Measurements from ENCODE around the gene GIMAP1. TPM values are rescaled to one million over a fixed set of nuclear protein-coding genes. Genes with fewer than 3 reads are reported as not detected.

Gene GIMAP1
- total and polyA plus RNA-seq, 9 donors = 2.5 to 3.4 (median 3.0) TPM

- DNase-seq = no peak
- 84% methylated on average over 6 of the region's 8 CpGs for WGBS (ENCODE audit: insufficient coverage)
- Histone ChIP-seq H3K36me3 (ENCODE audit: control insufficient read depth, insufficient read depth, low read length) (peaks cover 5% of the 10 kb centered on the region), H3K4me3 (ENCODE audit: low read length) (no peak overlapping the region), H3K9me3 (replicated peaks; ENCODE audit: control insufficient read depth, low read depth, low read length) (no peaks in the 10 kb centered on the region), H3K27ac (ENCODE audit: low read length) (no peak overlapping the region), H3K27me3 (ENCODE audit: control insufficient read depth, insufficient read depth, low read length) (no peaks in the 10 kb centered on the region), H3K4me1 (ENCODE audit: control insufficient read depth, insufficient read depth, low read length) (peaks cover 9% of the 10 kb centered on the region)
These were observed 27.7 kb downstream of the GIMAP1 start for GRCh38 chr7:150744041-150744656.

GRCh38 chr7:150745086-150745485 lies 28.7 kb downstream of the GIMAP1 start:
- Histone ChIP-seq H3K36me3 (ENCODE audit: control insufficient read depth, insufficient read depth, low read length) (peaks cover 5% of the 10 kb centered on the region), H3K27ac (ENCODE audit: low read length) (no peak overlapping the region), H3K4me3 (ENCODE audit: low read length) (no peak overlapping the region), H3K27me3 (ENCODE audit: control insufficient read depth, insufficient read depth, low read length) (no peaks in the 10 kb centered on the region), H3K4me1 (ENCODE audit: control insufficient read depth, insufficient read depth, low read length) (peaks cover 9% of the 10 kb centered on the region), H3K9me3 (replicated peaks; ENCODE audit: control insufficient read depth, low read depth, low read length) (no peaks in the 10 kb centered on the region)
- 59% methylated on average over 3 of the region's 5 CpGs for WGBS (ENCODE audit: insufficient coverage)
- no peak for DNase-seq

- Histone ChIP-seq H3K9me3 (replicated peaks; ENCODE audit: control insufficient read depth, low read depth, low read length) (no peaks in the 10 kb centered on the region), H3K4me3 (ENCODE audit: low read length) (no peak overlapping the region), H3K27ac (ENCODE audit: low read length) (no peak overlapping the region), H3K27me3 (ENCODE audit: control insufficient read depth, insufficient read depth, low read length) (no peaks in the 10 kb centered on the region), H3K36me3 (ENCODE audit: control insufficient read depth, insufficient read depth, low read length) (peaks cover 5% of the 10 kb centered on the region), H3K4me1 (ENCODE audit: control insufficient read depth, insufficient read depth, low read length) (peaks cover 9% of the 10 kb centered on the region)
- 25% methylated on average over 2 of the region's 3 CpGs for WGBS (ENCODE audit: insufficient coverage)
- DNase-seq = no peak
These were observed 29.5 kb downstream of the GIMAP1 start for GRCh38 chr7:150745876-150746275.

GRCh38 chr7:150746921-150747320 lies 30.5 kb downstream of the GIMAP1 start:
- Histone ChIP-seq H3K27me3 (ENCODE audit: control insufficient read depth, insufficient read depth, low read length) (no peaks in the 10 kb centered on the region), H3K9me3 (replicated peaks; ENCODE audit: control insufficient read depth, low read depth, low read length) (no peaks in the 10 kb centered on the region), H3K36me3 (ENCODE audit: control insufficient read depth, insufficient read depth, low read length) (peaks cover 5% of the 10 kb centered on the region), H3K27ac (ENCODE audit: low read length) (no peak overlapping the region), H3K4me1 (ENCODE audit: control insufficient read depth, insufficient read depth, low read length) (peaks cover 9% of the 10 kb centered on the region), H3K4me3 (ENCODE audit: low read length) (no peak overlapping the region)
- 97% methylated on average over 4 of the region's 6 CpGs for WGBS (ENCODE audit: insufficient coverage)
- no peak for DNase-seq

GRCh38 chr7:150748376-150748775 lies 32.0 kb downstream of the GIMAP1 start:
- H3K4me1 ChIP-seq (ENCODE audit: control insufficient read depth, insufficient read depth, low read length) = peaks cover 9% of the 10 kb centered on the region
- H3K27ac ChIP-seq (ENCODE audit: low read length) = no peak overlapping the region
- no peak overlapping the region for H3K4me3 ChIP-seq (ENCODE audit: low read length)
- H3K36me3 ChIP-seq (ENCODE audit: control insufficient read depth, insufficient read depth, low read length) = no peaks in the 10 kb centered on the region
- no peak for DNase-seq
- no peaks in the 10 kb centered on the region for H3K27me3 ChIP-seq (ENCODE audit: control insufficient read depth, insufficient read depth, low read length)
- H3K9me3 ChIP-seq (replicated peaks; ENCODE audit: control insufficient read depth, low read depth, low read length) = no peaks in the 10 kb centered on the region
- 100% methylated on average over 1 of the region's 4 CpGs for WGBS (ENCODE audit: insufficient coverage)

- DNase-seq = no peak
- no peaks in the 10 kb centered on the region for H3K4me1 ChIP-seq (ENCODE audit: control insufficient read depth, insufficient read depth, low read length)
These were observed 35.3 kb downstream of the GIMAP1 start for GRCh38 chr7:150751702-150752101.

GRCh38 chr7:150753239-150753638 lies 36.8 kb downstream of the GIMAP1 start:
- Histone ChIP-seq H3K4me1 (ENCODE audit: control insufficient read depth, insufficient read depth, low read length) (no peaks in the 10 kb centered on the region), H3K9me3 (replicated peaks; ENCODE audit: control insufficient read depth, low read depth, low read length) (no peaks in the 10 kb centered on the region), H3K36me3 (ENCODE audit: control insufficient read depth, insufficient read depth, low read length) (no peaks in the 10 kb centered on the region), H3K27me3 (ENCODE audit: control insufficient read depth, insufficient read depth, low read length) (no peaks in the 10 kb centered on the region), H3K4me3 (ENCODE audit: low read length) (no peak overlapping the region), H3K27ac (ENCODE audit: low read length) (no peak overlapping the region)
- peak; percentile 61 for DNase-seq
- WGBS (ENCODE audit: insufficient coverage) = 52% methylated on average over 5 of the region's 6 CpGs

More at GRCh38 chr7:150751702-150752101, 35.3 kb downstream of the GIMAP1 start:
- no peak overlapping the region for H3K27ac ChIP-seq (ENCODE audit: low read length)
- H3K4me3 ChIP-seq (ENCODE audit: low read length) = no peak overlapping the region
- H3K27me3 ChIP-seq (ENCODE audit: control insufficient read depth, insufficient read depth, low read length) = no peaks in the 10 kb centered on the region
- no peaks in the 10 kb centered on the region for H3K36me3 ChIP-seq (ENCODE audit: control insufficient read depth, insufficient read depth, low read length)
- H3K9me3 ChIP-seq (replicated peaks; ENCODE audit: control insufficient read depth, low read depth, low read length) = no peaks in the 10 kb centered on the region
- no CpG with 5 or more reads among the region's 2 CpGs for WGBS (ENCODE audit: insufficient coverage)

- DNase-seq = peak; percentile 40
- no CpG with 5 or more reads among the region's 3 CpGs for WGBS (ENCODE audit: insufficient coverage)
- no peak overlapping the region for H3K27ac ChIP-seq (ENCODE audit: low read length)
- H3K9me3 ChIP-seq (replicated peaks; ENCODE audit: control insufficient read depth, low read depth, low read length) = no peaks in the 10 kb centered on the region
- H3K36me3 ChIP-seq (ENCODE audit: control insufficient read depth, insufficient read depth, low read length) = no peaks in the 10 kb centered on the region
- H3K4me3 ChIP-seq (ENCODE audit: low read length) = no peak overlapping the region
- no peaks in the 10 kb centered on the region for H3K4me1 ChIP-seq (ENCODE audit: control insufficient read depth, insufficient read depth, low read length)
- H3K27me3 ChIP-seq (ENCODE audit: control insufficient read depth, insufficient read depth, low read length) = no peaks in the 10 kb centered on the region
These were observed 37.6 kb downstream of the GIMAP1 start for GRCh38 chr7:150753826-150754603.

- Histone ChIP-seq H3K4me1 (ENCODE audit: control insufficient read depth, insufficient read depth, low read length) (no peaks in the 10 kb centered on the region), H3K9me3 (replicated peaks; ENCODE audit: control insufficient read depth, low read depth, low read length) (no peaks in the 10 kb centered on the region), H3K27me3 (ENCODE audit: control insufficient read depth, insufficient read depth, low read length) (no peaks in the 10 kb centered on the region), H3K36me3 (ENCODE audit: control insufficient read depth, insufficient read depth, low read length) (no peaks in the 10 kb centered on the region), H3K27ac (ENCODE audit: low read length) (no peak overlapping the region), H3K4me3 (ENCODE audit: low read length) (no peak overlapping the region)
- no peak for DNase-seq
These were observed 38.5 kb downstream of the GIMAP1 start for GRCh38 chr7:150754951-150755350.

- Histone ChIP-seq H3K36me3 (ENCODE audit: control insufficient read depth, insufficient read depth, low read length) (no peaks in the 10 kb centered on the region), H3K4me1 (ENCODE audit: control insufficient read depth, insufficient read depth, low read length) (no peaks in the 10 kb centered on the region), H3K4me3 (ENCODE audit: low read length) (no peak overlapping the region), H3K9me3 (replicated peaks; ENCODE audit: control insufficient read depth, low read depth, low read length) (no peaks in the 10 kb centered on the region), H3K27me3 (ENCODE audit: control insufficient read depth, insufficient read depth, low read length) (no peaks in the 10 kb centered on the region), H3K27ac (ENCODE audit: low read length) (no peak overlapping the region)
- DNase-seq = peak; percentile 16
- WGBS (ENCODE audit: insufficient coverage) = 40% methylated on average over 2 of the region's 4 CpGs
These were observed 39.2 kb downstream of the GIMAP1 start for GRCh38 chr7:150755473-150756099.

All from muscle of leg (tissue), 11 donors.